GM18508 (cell line): ENCODE data around the gene CCDC24.

ENCODE experiments used
- ATAC-seq: cut with Tn5 transposase; IDR thresholded peaks from one replicate; pipeline ENCODE4 v1.9.1; 2021; ENCODE audit warnings: moderate number of reproducible peaks; ENCODE audit not compliant: insufficient read depth, unreplicated experiment

The CCDC24 gene

DNA sequence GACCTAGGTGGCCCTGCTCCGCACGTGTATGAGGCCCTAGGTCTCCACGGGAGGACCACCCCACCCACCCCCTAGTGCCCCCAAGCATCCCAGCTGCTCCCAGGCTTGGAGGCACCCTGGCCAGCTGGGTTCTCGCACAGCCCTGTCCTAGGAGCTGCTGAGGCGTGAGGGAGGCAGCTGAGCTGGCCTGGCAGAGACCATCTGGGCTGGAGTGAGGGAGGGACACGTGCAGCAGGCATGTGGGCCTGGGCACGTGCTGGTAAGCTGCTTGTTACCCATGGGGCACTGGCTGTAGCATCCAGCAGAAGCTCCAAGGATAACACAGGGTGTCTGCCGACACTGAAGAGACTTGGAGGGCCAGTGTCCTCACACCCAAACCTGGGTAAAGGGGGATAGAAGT, 29.8 kb downstream of the CCDC24 start:
- no peak for ATAC-seq

DNA sequence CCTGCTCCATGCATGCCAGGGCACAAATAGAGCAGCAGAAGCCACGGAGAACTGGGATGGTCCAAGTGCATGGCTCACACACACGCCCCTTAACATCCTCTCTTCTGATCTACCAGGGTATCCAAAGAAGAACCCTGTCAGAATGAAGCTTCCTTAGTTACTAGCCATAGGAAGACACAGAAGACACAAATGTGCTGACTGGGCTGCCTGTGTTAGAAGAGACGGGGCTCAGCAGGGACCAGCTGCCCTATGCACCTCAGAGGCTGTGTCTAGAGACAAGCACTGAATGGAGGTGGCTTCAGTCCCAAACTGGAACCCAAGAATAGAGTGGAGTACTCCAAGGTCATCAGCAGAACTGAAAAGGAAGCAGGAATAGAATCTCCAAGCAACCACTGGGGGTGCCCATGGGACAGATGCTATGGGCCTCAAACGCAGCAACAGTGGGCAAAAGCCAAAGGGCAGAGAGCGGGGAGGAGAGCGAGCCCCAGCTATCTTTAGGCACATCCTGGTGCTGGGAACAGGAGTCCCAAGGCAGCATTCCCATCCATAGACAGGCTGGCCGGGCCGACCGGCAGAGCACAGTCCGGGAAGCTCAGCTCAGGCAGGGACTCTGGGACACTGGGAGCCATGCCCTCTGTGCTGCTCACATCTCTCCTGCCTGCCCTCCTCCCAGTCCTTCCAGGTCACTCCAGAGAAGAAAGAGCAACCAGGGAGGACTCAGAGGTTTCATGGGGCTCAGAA, 30.4 kb downstream of the CCDC24 start:
- no peak for ATAC-seq

DNA sequence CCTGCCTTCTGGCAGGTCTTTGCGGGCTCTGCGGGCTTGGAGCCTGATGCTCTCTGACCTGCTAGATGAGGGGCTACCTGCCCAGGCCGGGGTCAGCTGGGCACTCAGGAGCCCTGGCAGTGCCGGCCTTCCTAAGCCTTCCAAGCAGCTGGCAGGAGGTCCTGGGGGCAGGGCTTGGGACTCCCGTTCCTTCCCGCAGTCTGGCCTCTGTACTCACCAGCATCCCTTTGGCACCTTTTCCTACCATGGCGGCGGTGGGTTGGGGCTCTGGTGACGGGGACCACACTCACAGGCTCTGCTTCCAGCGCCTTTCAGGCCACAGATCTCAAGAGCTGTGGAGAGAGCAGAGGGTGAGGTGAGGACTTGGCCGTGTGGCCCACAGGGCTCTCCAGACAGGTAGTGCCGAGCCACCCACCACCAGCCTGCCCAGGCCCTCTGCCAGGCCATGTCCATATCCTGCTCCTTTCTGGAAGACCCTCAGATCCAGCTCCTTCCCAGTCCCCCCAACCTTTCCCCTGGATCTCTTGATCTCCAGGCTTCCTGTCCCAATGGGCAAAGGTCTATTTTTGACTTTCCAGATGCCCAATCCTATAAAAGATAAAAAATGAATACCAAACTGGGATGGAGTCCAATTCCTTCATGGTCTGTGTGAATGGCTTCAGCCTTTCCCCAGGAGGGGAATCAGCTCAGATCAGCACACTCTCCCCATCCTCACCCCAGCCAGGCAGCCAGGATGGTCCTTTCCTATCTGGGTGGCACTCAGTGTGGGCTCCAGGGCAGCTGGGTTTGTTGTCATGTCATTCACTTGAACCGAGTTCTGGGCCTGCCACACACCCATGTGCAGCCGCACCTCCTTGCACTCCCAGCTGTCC, 32.9 kb downstream of the CCDC24 start:
- no peak for ATAC-seq

DNA sequence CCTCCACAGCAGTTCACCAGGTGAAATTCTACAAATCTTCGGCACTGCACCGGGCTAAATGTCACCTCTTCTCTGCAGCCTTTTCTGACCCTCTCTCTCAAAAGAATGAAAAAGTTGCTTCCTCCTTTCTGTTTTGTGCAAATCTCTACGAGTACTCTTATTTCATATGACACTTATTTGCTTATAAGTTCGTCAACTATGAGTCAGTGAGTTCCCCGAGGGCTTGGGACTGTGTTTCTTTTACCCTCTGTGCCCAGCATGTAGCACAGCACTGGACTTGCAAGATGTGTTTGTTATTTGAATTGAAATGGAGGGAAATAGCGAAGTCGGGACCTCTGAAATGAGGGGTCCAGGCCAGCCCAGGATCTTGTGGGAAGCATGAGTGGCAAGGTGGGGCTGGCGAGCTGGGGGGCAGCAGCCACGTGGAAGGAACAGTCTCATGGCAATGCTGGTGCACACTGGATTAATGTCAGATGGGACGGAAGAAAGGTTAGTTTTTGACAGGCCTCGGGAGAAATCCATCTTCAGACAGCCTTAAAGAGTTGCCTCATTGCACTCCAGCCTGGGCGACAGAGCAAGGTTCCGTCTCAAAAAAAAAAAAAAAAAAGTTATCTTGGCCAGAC, 33.6 kb downstream of the CCDC24 start:
- no peak for ATAC-seq

DNA sequence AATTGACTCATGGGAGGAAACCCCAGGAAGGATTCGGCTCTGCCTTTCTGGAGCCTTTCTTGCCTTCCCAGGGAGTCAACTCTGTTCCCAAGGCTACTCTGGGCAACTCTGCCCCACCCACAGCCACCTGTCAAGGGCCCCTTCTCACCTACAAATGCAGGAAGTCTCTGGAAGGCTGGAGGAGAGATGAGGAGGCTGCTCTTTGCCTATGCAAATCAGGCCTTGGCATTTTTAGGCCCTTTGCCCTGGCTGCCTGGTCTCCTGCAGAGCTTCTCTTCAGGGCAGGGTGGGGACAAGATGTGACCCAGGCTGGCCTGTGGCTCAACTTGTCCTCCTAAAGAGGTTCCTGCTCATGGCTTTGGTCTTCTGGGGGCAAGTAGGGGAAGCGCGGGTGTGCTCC, 34.4 kb downstream of the CCDC24 start:
- no peak for ATAC-seq

DNA sequence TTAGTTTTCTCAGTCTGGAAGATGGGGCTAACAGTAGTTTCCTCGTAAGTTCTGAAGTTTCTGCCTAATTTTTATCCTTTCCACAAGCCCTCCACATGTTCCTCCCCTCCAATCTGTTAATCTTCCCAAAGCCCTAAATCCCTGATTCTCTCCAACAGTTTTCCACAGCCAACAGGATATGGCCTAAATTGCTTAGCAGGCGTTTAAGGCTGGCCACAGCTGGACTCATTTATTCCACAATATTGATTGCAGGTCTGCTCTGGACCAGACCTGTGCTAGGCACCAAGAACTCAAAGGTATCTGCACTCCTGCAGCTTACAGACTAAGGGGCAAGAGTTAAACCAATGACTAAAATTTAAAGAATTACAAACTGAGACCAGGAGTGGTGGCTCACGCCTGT, 35.9 kb downstream of the CCDC24 start:
- no peak for ATAC-seq

DNA sequence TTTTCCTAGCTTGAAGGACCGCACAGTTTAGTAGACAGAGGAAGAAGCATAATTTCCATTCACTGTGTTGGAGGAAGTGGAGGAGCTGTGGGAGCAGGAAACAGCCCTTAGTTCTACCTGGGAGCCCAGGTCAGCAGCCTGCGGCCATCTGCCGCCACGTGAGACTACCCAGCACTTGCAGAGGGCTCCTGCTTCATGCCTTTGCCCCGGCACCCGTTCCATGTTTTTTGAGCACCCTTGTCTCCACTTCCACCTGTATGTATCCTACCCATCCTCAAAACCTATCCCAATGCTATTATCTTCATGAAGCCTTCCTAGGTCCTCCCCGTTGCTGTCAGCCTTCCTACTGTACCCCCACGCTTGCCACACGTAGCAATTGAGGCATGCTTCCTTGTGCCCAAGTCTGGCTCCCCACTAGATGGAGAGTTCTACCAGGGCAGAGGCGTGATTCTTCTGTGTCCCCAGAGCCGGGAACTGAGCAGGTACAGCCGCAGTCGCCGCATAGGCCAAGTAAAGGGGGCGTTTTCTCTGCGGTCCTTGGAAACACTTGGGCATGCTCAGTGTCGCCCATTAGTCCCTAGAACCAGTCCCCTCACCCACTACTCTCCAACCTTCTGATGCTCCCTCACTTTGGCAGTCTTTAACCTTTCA, 38.0 kb downstream of the CCDC24 start:
- no peak for ATAC-seq

DNA sequence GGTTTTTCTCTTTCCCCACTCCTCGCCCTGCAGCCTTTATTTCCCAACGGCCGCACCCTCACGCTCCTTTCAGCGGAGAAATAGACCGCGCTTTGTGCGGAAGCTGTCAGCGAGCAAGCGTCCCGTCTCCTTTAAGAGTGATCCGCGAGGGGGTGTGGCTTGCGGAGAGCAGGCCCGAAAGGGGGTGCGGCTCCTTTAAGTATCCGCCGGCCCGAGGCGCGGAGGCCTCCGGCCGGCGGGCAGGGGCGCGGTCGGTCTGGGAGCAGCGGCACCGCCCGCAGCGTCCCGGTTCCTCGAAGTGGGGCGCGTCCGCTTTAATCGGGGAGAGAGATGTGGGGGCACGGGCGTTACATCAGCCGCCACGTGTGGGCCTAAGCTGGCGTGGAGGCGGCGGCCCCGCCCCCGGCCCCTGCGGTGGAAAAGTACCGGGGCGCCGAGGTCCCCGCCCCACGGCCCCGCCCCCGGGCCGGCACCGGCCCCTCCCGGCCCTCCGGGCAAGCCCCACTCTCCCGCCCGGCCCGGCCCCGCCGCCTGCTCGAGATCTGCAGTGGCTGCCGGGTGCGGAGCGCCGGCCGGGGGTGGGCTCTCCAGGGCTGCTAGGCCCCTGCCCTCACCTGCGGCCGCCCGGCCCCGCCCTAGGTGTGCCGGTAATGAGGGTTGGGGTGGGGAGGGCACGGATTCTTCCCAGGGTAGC, 38.7 kb downstream of the CCDC24 start:
- no peak for ATAC-seq

DNA sequence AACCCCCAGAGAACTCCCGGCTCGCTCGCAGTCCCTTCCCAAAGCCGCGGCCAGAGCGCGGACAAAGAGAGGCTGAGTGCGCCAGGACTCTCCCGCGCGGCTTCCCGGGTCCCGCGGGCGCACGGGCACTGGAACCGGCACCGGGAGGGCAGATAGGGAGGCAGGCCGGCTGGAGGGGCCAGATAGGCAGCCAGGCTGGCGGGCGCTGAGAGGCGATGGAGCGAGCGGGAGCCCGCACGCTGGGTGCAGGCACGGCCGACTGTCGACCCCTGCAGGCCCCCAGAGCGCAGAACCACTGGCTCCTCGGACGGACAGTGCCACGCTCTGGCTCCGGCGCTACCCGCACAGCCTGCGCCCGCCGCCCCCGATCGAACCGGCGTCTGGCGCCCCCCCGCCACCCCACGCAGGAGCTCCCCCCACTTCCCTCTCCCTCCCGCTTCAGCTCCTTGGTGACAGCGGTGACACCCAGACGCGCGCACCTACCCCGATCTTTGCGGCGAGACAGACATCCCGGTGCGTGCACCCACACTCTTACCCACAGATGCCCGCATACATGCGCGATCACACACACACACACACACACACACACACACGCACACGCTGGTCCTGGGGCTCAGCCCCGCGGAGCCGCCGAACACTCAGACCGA, 39.3 kb downstream of the CCDC24 start:
- no peak for ATAC-seq

DNA sequence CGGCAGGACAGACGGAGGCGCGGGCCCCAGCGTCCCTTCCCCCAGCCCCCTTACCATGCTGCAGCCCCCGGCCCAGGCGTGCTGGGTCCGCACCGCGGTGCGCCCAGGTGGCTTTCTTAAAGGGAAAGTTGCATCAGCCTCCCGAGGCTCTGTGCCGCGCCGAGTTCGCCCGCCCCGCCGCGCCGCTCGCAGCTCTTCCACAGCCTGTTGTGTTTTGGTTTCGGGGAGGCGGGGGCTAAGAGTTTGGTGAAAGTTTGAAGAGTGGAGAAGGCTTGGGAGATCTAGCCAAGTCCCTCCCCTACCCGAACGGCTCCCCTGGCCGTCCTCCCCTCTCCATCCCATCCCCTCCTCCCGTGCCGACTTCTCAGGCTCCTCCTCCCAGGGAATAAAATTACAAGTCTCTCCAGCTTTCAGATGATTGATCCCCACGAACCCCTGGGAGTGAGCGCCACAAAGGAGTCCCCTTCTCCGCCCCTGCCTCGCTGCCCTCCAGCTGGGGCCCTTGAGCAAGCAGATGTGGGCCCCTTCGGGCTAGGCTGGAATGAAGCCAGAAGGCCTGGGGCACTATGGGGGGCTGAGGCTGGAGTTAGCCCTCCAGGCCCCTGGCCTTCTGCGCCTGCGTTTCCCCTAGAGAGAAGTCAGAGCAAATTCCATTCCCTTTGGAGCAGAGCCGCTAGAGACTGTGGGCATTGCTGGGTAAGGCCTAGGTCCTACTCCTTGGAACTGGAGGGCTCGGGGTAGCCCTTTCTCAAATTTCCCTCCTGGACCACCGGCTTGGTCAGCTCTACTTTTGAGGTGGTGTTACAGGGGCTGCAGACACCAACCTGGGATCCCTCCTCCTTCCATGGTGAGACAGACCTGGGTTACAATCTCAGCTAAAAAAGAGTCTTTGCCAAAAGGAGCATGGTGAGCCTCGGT, 40.1 kb downstream of the CCDC24 start, which contains the start of gene SLC6A9:
TSS of gene SLC6A9 (minus strand) at position 211 of the 918 bp plus-strand sequence. CDS start 7,185 bp downstream, outside the sequence.
- ATAC-seq: no peak

DNA sequence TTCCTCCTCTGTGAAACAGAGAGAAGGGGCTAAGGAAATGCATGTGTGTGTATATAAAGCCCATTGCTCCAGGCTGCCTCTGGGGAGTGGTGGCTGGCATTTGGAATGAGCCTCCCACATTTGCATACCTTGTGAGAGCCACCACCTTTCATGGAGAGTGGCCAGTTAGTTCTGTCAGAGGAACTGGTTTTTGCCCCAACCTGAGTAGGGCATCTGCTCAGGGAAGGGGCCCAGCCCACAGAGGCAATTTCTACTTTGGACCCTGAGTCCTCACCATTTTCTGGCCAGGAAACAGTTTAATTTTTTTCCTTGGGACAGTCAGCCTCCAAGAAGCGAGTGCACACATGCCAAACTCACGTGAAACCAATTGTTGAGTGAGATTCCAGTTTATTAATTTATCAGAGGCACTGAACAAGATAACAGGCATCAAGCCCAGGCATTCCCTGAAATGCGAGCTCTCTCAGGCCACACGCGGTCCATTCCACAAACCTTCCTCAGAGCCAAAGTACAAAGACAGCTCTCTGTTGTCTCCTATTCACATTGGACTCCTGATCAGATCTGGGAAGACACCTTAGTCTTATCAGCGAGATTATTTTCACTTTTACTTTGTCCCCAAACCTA, 40.9 kb downstream of the CCDC24 start:
- ATAC-seq: no peak

DNA sequence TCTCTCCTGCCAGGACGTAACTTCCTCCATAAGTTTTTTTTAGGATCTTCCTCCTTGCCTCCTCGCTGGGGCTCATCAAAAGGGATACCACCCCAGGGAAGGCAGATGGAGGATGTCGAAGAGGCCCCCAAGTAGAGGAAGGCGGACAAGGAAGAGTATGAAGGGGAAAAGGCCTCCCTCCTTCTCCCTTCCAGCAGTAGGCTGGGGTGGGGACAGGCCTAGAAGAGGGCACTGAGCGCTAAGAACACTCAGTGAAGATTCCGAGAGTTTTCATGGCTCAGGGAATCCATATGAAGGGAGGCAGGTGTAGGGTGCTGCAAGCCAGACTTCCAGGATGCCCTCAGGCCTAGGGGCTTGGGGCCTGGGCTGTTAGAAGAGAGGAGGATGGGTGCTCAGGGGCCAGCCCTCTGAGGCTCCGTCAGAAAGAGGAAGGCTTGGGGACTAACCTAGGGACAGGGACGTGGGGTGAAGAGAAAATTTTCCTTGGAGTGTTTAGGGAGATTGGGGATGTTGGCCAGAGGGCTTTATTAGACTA, 41.7 kb downstream of the CCDC24 start:
- ATAC-seq: no peak

DNA sequence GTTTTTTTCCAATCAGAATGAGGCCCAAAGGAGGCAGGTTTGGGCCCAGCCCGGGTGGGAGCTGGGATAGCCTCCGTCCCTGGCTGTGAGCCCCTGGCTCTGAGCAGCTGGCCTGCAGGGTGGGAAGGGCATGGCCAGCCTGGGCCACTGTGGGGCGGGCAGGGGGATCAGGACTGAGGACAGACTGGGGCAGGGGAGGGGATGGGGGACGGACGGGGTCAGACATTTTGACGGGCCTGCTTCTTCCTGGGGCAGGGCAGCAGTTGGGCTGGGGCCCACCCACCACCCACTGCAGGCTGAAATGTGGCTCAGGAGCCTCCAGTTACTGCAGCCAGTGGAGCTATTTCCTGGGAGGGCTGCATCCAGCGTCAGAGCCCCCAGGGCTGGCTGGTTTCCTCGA, 42.4 kb downstream of the CCDC24 start:
- no peak for ATAC-seq

DNA sequence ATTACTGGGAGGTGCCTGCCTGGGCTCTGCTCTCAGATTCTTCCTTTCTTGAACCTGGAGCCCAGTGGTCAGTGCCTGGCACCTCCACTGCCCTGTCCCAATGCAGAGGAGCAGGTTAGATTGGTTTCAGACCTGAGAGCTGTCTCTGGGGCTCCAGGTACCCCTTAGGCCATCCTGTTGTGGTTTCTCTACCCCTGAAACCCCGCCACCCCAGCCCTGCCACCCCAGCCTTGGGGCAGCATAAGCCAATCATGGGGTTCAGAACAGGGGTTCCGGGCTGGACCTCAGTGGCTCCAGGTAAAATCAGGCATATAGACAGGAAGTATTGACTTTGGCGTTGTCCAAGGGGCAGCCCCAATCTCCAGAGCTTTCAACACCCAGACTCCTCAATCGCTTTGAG, 43.0 kb downstream of the CCDC24 start:
- ATAC-seq: no peak

DNA sequence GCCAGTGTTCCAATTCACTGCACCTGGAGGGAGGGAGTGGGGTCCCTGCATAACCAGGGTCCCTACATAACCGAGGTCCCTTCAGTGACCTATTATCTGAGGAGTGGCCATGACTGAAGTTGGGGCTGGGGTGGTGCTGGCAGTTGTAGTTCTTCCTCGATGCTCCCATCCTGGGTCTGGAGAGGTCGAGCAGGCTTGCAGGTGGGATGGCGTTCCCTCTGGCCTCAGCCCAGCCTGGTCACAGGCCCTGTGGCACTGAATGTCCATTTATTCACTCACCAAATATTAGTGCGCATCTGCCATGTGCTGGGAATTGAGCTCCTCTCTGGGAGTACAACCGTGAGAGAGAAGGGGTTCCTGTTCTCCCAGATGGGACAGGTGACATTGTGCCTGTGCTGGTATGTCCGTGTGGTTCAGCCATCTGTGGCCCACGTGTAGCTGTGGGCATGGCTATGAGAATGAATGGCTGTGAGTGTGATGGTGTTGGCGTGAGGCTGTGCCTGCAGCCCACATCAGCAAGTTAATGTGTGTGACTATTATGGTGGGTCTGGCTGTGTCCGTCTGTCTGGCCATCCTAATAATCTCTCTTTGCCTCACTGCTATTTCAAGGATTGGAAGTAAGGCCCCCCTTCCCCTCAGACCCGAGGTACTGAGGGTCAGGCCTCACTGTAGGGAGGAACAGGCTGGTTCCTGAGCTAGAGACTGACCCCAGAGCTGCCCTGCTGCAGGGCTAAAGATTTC, 43.7 kb downstream of the CCDC24 start:
- ATAC-seq: no peak

DNA sequence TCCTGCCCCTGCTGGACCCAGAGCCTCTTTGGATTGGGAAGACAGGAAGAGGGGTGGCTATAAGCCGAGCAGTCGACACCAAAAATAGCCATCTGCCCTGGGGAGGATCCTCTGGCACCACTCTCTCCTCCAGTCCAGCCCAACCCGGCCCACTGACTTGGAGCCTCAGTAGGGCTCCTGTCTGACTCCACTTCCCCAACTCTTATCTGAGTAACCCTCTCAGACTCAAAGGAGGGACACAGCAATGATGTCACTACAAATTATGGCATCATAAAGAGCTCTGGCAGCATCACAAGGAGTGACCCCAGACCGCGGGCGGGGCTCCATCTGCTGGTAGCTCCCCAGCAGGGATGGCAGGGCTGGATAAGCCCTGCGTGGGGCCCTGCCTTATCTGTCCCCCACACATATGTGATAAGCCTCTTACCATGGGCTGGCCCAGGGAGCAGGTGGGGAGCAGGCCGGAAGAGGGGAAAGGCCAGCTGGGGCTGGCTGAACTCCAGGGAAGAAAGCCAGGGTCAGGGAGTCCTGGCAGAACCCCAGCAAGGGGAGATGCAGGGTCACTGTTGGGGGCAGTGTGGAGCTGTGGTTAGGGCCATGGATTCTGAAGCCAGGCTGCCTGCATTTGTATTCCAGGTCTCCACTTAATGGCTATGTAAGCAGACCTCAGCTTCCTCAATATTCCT, 44.5 kb downstream of the CCDC24 start:
- no peak for ATAC-seq
